K562 (cell line): ENCODE measurements around the gene EPHA2. TPM values are rescaled to one million over a fixed set of nuclear protein-coding genes. Genes with fewer than 3 reads are reported as not detected.

Experiments
- ATAC-seq: fragments of 200-7000 bp; cut with Tn5 transposase; 3 replicates; pipeline ENCODE4 v1.9.1; 2020; ENCODE audit warnings: moderate library complexity
- BruUV-seq: library from RNA; stranded (reverse); fragments of 400-500 nt; replicated peaks from 2 replicates; lab custom pipeline; 2021; lab: Mats Ljungman, UMichigan
- CTCF ChIA-PET: fragments of 300-600 bp; formaldehyde crosslinking; extraction: SDS; loops from one replicate; lab custom pipeline; 2021; ENCODE audit warnings: low intra/inter-chr PET ratio; lab: Yijun Ruan, JAX
- POLR2A ChIA-PET: fragments of 300-600, 350-650 bp; sonication (Branson Sonifier 250); formaldehyde crosslinking; extraction: SDS; loops from one replicate; lab custom pipeline; 2021; ENCODE audit warnings: antibody characterized with exemption, inconsistent platforms; lab: Yijun Ruan, JAX
- DNase-seq, 4 experiments: peaks; one replicate each; pipeline versions ENCODE4 v3.0.0 to v3.0.0-alpha.2; 2011 to 2018; ENCODE audit warnings: low spot score in 3 of 4, mixed read lengths in 3 of 4; ENCODE audit errors: extremely low read depth in 1 of 4
- FAIRE-seq: peaks from 2 replicates; lab custom pipeline; 2011; peaks lifted over from hg19 to GRCh38; lab: Jason Lieb, UNC
- H2AFZ ChIP-seq: 2 replicates; pipeline ENCODE4 v1.6.0; 2011; ENCODE audit warnings: low read depth, low read length, control low read depth, inconsistent platforms
- H3K27ac ChIP-seq: fragments of 200-600 bp; 3 replicates; pipeline ENCODE4 v1.8.0; 2011; ENCODE audit warnings: low read depth, mild to moderate bottlenecking, control low read depth, inconsistent platforms, low read length, moderate library complexity, mixed read lengths; ENCODE audit errors: extremely low read depth
- H3K27me3 ChIP-seq, 2 experiments: fragments of 300-600 bp in 1 of 2; 2 replicates in 1 of 2; 3 replicates in 1 of 2; pipeline versions ENCODE4 v1.6.0 to v1.8.0; 2011; ENCODE audit warnings: inconsistent platforms in 2 of 2, low read length in 2 of 2, mild to moderate bottlenecking in 1 of 2, mixed read lengths in 1 of 2, moderate library complexity in 1 of 2; ENCODE audit not compliant: control insufficient read depth in 2 of 2, insufficient read depth in 2 of 2
- H3K36me3 ChIP-seq: fragments of 300-600 bp; 3 replicates; pipeline ENCODE4 v1.8.0; 2011; ENCODE audit warnings: mild to moderate bottlenecking, low read length, inconsistent platforms; ENCODE audit not compliant: control insufficient read depth, insufficient read depth
- H3K4me1 ChIP-seq, 2 experiments: fragments of 200-600 bp in 1 of 2; replicated peaks in 1 of 2; 2 replicates in 1 of 2; 3 replicates in 1 of 2; pipeline versions ENCODE4 v1.5.1 to v1.8.0; 2011; ENCODE audit warnings: inconsistent platforms in 2 of 2, low read length in 2 of 2, mild to moderate bottlenecking in 1 of 2, mixed read lengths in 1 of 2, moderate library complexity in 1 of 2; ENCODE audit not compliant: control insufficient read depth in 2 of 2, insufficient read depth in 2 of 2
- H3K4me2 ChIP-seq: 2 replicates; pipeline ENCODE4 v1.6.1; 2011; ENCODE audit warnings: low read length, control low read depth, inconsistent platforms, mixed read lengths; ENCODE audit not compliant: insufficient read depth
- H3K4me3 ChIP-seq: fragments of 200-600 bp; sonication (generic), shearing (Covaris generic); 2 replicates; pipeline ENCODE4 v1.5.1; 2016; ENCODE audit warnings: control low read depth, inconsistent platforms
- H3K79me2 ChIP-seq: fragments of 200-600 bp; 3 replicates; pipeline ENCODE4 v1.8.0; 2011; ENCODE audit warnings: low read length, inconsistent platforms; ENCODE audit not compliant: control insufficient read depth, insufficient read depth
- H3K9ac ChIP-seq, 2 experiments: 2 replicates each; pipeline versions ENCODE4 v1.6.0 to v1.6.1; 2011; ENCODE audit warnings: low read depth in 2 of 2, low read length in 2 of 2, control low read depth in 1 of 2, inconsistent platforms in 1 of 2, mild to moderate bottlenecking in 1 of 2, mixed read lengths in 1 of 2; ENCODE audit not compliant: insufficient read depth in 1 of 2
- H3K9me1 ChIP-seq: one replicate; pipeline ENCODE4 v1.6.0; 2011; ENCODE audit warnings: inconsistent platforms, mild to moderate bottlenecking, low read length, moderate library complexity; ENCODE audit not compliant: control insufficient read depth, insufficient read depth
- H3K9me3 ChIP-seq: replicated peaks from 2 replicates; pipeline ENCODE4 v1.5.1; 2011; ENCODE audit warnings: low read depth, low read length, inconsistent platforms; ENCODE audit not compliant: control insufficient read depth, insufficient read depth
- H4K20me1 ChIP-seq: replicated peaks from 2 replicates; pipeline ENCODE4 v1.6.1; 2011; ENCODE audit warnings: low read length, inconsistent platforms, mixed read lengths; ENCODE audit not compliant: control insufficient read depth, insufficient read depth
- ZKSCAN1 ChIP-seq: fragments of 150-350 bp; IDR thresholded peaks from 2 replicates; pipeline ENCODE4 v1.6.1; 2016; ENCODE audit warnings: low read depth, low read length
- ZNF24 ChIP-seq: fragments of 450-650 bp; IDR thresholded peaks from 2 replicates; pipeline ENCODE4 v1.6.1; 2016
- WGBS: fragments of 100-300 bp; shearing (Covaris generic); methylation state at CpG from one replicate; pipeline ENCODE4 v1.1.6; 2016; ENCODE audit warnings: low coverage, mixed read lengths; ENCODE audit not compliant: insufficient coverage; ENCODE audit errors: missing lambda C conversion rate; 5-methylcytosine and 5-hydroxymethylcytosine counted together
- in situ Hi-C: fragments of 300-500 bp; cut with MboI; formaldehyde crosslinking; loops from 4 replicates; pipeline ENCODE4 v1.15.0; 2018; ENCODE audit warnings: inconsistent platforms, mixed read lengths
- intact Hi-C: fragments of 100-400 bp; cut with micrococcal nuclease; formaldehyde crosslinking; loops from 2 replicates; pipeline ENCODE4 v1.14.2; 2022
- polyA plus RNA-seq, 8 experiments: library from polyadenylated mRNA; depleted of rRNA in 4 of 8; stranded (reverse) in 5 of 8; unstranded in 3 of 8; fragments of >200 nt; fragmentation: Nextera tagmentation in 2 of 8; fragmentation: Illumina TruSeq in 1 of 8; extraction: Ambion mirVana in 2 of 8; extraction: Trizol in 1 of 8; gene quantifications; 2 replicates each; pipeline versions ENCODE4 v1.2.1 to v1.2.3, GENCODE V29; 2011 to 2014; ENCODE audit warnings: inconsistent platforms in 1 of 8, missing spikeins in 1 of 8
- total RNA-seq, 7 experiments: library from RNA; depleted of rRNA in 6 of 7; stranded (reverse); fragments of >200 nt in 6 of 7; fragmentation: Illumina TruSeq in 2 of 7; extraction: Trizol in 2 of 7; gene quantifications; 2 replicates each; pipeline versions ENCODE4 v1.2.1 to v1.2.3, GENCODE V29; 2011 to 2021; ENCODE audit warnings: low replicate concordance in 1 of 7
- TF ChIP-seq, protein P1 (sequence below): sonication (generic); formaldehyde crosslinking; IDR thresholded peaks from 2 replicates; pipeline ENCODE4 v1.8.0; 2023; ENCODE audit warnings: missing genetic modification reagents, mild to moderate bottlenecking, borderline replicate concordance

The EPHA2 gene
- total and polyA plus RNA-seq, 9 of the 15 experiments (the other 6 are each of a cell fraction or from before 2014, with no cell fraction given), result 0.04 to 0.40 (median 0.07) TPM; not detected in 4

DNA sequence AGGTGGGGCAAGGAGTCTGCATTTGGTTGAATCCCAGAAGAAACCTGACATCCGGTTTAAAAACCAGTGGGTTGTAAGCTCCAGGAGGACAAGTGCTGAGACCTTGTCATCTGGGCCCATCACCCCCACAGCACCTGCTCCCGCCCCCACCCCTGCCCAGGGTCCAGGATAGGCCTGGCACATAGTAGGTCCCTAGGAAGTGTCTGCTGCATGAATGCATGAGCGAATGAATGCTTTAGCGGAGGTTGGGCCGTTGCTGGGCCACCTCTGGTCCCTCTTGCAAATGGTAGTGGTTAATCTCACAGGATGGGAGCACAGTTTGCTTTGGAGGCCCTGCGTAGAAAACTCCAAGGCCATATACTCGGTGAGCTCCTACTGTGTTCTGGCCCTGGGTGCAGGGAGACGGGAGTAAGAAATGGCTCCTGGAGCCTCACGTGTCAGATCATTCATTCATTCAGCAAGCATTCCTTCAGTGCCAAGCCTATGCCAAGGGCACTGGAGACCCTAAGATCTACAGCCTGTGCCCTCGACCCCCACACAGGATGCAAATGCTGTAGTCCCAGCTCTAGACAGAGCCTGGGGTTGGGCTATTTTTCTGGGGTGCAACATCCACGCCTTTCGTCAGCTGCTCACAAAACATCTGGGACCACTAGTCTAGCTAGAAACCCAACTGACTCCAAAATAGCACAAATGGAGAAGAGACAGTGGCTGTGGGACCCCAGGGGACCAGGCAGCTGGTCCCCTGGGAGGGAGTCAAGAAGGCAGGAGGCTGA lies 28.9 kb downstream of the EPHA2 start:
- DNase-seq, result no peak
- Histone ChIP-seq H3K4me3 (no peak overlapping the region), H3K36me3 (no peaks in the 10 kb centered on the region), H3K4me1 (peaks cover 6 to 25% of the 10 kb centered on the region in 2 experiments; a peak in 4 of 5 replicates), H3K79me2 (no peaks in the 10 kb centered on the region), H3K27ac (no peak overlapping the region), H3K9ac (no peak overlapping the region), H3K4me2 (no peak overlapping the region), H4K20me1 (no peaks in the 10 kb centered on the region), H3K27me3 (peaks cover 6 to 33% of the 10 kb centered on the region in 2 experiments; a peak in 4 of 5 replicates), H3K9me1 (no peaks in the 10 kb centered on the region), H2AFZ (no peak overlapping the region), H3K9me3 (no peaks in the 10 kb centered on the region)
- ChIA-PET POLR2A (interaction anchor here (0.7 to 1.9 kb wide), 3 partner anchors 9 to 14 kb away, joined by 3 to 9 read pairs (median 4); no protein-coding TSS in a partner anchor), CTCF (no interaction called here)
- FAIRE-seq, result no peak
- 41% methylated on average over 12 of the region's 12 CpGs for WGBS
- BruUV-seq, result no TSS peak
- no peak for ATAC-seq
- in situ Hi-C loops (no loop called here), intact Hi-C loops (no loop called here)
- peak; percentile 94 for TF ChIP-seq ZKSCAN1
- TF ChIP-seq ZNF24, result peak; percentile 84
- TF ChIP-seq, protein P1, sequence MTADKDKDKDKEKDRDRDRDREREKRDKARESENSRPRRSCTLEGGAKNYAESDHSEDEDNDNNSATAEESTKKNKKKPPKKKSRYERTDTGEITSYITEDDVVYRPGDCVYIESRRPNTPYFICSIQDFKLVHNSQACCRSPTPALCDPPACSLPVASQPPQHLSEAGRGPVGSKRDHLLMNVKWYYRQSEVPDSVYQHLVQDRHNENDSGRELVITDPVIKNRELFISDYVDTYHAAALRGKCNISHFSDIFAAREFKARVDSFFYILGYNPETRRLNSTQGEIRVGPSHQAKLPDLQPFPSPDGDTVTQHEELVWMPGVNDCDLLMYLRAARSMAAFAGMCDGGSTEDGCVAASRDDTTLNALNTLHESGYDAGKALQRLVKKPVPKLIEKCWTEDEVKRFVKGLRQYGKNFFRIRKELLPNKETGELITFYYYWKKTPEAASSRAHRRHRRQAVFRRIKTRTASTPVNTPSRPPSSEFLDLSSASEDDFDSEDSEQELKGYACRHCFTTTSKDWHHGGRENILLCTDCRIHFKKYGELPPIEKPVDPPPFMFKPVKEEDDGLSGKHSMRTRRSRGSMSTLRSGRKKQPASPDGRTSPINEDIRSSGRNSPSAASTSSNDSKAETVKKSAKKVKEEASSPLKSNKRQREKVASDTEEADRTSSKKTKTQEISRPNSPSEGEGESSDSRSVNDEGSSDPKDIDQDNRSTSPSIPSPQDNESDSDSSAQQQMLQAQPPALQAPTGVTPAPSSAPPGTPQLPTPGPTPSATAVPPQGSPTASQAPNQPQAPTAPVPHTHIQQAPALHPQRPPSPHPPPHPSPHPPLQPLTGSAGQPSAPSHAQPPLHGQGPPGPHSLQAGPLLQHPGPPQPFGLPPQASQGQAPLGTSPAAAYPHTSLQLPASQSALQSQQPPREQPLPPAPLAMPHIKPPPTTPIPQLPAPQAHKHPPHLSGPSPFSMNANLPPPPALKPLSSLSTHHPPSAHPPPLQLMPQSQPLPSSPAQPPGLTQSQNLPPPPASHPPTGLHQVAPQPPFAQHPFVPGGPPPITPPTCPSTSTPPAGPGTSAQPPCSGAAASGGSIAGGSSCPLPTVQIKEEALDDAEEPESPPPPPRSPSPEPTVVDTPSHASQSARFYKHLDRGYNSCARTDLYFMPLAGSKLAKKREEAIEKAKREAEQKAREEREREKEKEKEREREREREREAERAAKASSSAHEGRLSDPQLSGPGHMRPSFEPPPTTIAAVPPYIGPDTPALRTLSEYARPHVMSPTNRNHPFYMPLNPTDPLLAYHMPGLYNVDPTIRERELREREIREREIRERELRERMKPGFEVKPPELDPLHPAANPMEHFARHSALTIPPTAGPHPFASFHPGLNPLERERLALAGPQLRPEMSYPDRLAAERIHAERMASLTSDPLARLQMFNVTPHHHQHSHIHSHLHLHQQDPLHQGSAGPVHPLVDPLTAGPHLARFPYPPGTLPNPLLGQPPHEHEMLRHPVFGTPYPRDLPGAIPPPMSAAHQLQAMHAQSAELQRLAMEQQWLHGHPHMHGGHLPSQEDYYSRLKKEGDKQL (CRISPR knock-in tag), result no peak
